Measurements from ENCODE around the gene RILP.

- TF ChIP-seq SMC3 (IDR thresholded peaks at IDR 0.05): no peak
- TF ChIP-seq ZFP36 (IDR thresholded peaks at IDR 0.05; ENCODE audit: borderline replicate concordance, partially characterized antibody): no peak
- TF ChIP-seq CEBPB (IDR thresholded peaks at IDR 0.05): no peak
- TF ChIP-seq CTCF (IDR thresholded peaks at IDR 0.05): no peak
- no peak for TF ChIP-seq POLR2A (IDR thresholded peaks at IDR 0.05; ENCODE audit: low read length)
- TF ChIP-seq RCOR1 (IDR thresholded peaks at IDR 0.05; ENCODE audit: low read depth, low read length): no peak
- no peak for TF ChIP-seq MAX (IDR thresholded peaks at IDR 0.05)
- TF ChIP-seq RFX5 (IDR thresholded peaks at IDR 0.05): no peak
Observed at GRCh38 chr17:1625053-1625452, 24.6 kb downstream of the RILP start.

Measured in A549 (cell line).